Uterus (tissue), 2 donors: Measurements from ENCODE around the gene STAP2.
"Not testable (repeated sequence)": the region's sequence is repeated elsewhere in the genome, so short reads cannot be mapped to it uniquely, and the experiment has no call there.

Source experiments
- POLR2A ChIP-seq, 2 donors: fragments of 450-650 bp; IDR thresholded peaks; one replicate each; pipeline ENCODE4 v1.6.1; 2016; ENCODE audit warnings: antibody characterized with exemption in 2 of 2, mild to moderate bottlenecking in 1 of 2, moderate library complexity in 1 of 2
- TF ChIP-seq, protein P1 (sequence below), 4 experiments: fragments of 200-600 bp in 2 of 4; fragments of 450-650 bp in 2 of 4; sonication (generic) in 2 of 4; IDR thresholded peaks; one replicate each; pipeline ENCODE4 v1.5.1; 2016 to 2019; ENCODE audit warnings: antibody characterized with exemption in 4 of 4, mild to moderate bottlenecking in 2 of 4, moderate library complexity in 1 of 4

DNA sequence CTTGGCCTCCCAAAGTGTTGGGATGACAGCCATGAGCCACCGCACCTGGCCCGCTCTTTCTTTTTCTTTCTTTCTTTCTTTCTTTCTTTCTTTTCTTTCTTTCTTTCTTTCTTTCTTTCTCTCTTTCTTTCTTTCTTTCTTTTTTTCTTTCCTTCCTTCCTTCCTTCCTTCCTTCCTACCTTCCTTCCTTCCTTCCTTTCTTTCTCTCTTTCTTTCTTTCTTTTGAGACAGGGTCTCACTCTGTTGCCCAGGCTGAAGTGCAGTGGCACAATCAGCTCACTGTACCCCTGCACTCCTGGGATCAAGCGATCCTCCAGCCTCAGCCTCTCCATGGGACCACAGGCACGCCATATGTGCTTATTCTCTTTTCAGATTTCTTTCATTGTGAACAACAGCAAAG lies 52.5 kb downstream of the STAP2 start:
- TF ChIP-seq, protein P1, sequence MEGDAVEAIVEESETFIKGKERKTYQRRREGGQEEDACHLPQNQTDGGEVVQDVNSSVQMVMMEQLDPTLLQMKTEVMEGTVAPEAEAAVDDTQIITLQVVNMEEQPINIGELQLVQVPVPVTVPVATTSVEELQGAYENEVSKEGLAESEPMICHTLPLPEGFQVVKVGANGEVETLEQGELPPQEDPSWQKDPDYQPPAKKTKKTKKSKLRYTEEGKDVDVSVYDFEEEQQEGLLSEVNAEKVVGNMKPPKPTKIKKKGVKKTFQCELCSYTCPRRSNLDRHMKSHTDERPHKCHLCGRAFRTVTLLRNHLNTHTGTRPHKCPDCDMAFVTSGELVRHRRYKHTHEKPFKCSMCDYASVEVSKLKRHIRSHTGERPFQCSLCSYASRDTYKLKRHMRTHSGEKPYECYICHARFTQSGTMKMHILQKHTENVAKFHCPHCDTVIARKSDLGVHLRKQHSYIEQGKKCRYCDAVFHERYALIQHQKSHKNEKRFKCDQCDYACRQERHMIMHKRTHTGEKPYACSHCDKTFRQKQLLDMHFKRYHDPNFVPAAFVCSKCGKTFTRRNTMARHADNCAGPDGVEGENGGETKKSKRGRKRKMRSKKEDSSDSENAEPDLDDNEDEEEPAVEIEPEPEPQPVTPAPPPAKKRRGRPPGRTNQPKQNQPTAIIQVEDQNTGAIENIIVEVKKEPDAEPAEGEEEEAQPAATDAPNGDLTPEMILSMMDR (IDR thresholded peaks at IDR 0.05) = not testable (repeated sequence)
- TF ChIP-seq POLR2A (IDR thresholded peaks at IDR 0.05) = not testable (repeated sequence)
